Transverse colon (tissue), 4 donors: ENCODE measurements around the gene ESYT1.

Experiments
- POLR2AphosphoS5 ChIP-seq, 3 donors: sonication (generic); formaldehyde crosslinking; IDR thresholded peaks; one replicate each; pipeline ENCODE4 v1.6.1; 2016; ENCODE audit warnings: antibody characterized with exemption in 3 of 3
- TF ChIP-seq, protein P1 (sequence below), 5 experiments: fragments of 200-600 bp in 3 of 5; fragments of 450-650 bp in 2 of 5; sonication (generic) in 3 of 5; IDR thresholded peaks; 1 replicate in 2 of 5; 2 replicates in 3 of 5; pipeline ENCODE4 v1.5.1; 2016 to 2017; ENCODE audit warnings: antibody characterized with exemption in 5 of 5, inconsistent platforms in 3 of 5, mild to moderate bottlenecking in 2 of 5, moderate library complexity in 1 of 5

DNA sequence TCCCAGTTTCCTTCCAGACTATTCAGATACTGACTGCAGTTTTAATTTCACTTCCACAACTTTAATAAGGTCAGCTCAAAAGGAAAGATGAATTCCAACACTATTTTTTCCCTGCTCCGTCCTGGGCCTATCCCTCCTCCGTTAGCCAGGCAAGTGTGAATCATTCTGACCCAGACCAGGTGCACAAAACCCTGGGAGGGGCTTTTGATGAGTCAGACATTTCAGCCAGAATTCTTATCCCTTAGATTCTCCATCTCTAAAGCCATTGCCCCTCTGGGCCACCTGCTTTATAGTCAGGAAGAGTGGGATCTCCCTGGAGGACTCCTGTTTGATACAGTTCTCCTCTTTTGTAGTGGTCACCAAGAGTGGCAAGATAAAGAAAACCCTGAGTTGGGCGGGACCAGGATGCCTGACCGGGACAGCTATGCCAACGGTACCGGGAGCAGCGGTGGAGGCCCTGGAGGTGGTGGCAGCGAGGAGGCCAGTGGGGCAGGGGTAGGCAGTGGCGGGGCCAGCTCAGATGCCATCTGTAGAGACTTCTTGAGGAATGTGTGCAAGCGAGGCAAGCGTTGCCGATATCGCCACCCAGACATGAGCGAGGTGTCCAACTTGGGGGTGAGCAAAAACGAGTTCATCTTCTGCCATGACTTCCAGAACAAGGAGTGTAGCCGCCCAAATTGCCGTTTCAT, 7.8 kb upstream of the ESYT1 start:
- TF ChIP-seq POLR2AphosphoS5 (IDR thresholded peaks at IDR 0.05) = no peak
- TF ChIP-seq, protein P1, sequence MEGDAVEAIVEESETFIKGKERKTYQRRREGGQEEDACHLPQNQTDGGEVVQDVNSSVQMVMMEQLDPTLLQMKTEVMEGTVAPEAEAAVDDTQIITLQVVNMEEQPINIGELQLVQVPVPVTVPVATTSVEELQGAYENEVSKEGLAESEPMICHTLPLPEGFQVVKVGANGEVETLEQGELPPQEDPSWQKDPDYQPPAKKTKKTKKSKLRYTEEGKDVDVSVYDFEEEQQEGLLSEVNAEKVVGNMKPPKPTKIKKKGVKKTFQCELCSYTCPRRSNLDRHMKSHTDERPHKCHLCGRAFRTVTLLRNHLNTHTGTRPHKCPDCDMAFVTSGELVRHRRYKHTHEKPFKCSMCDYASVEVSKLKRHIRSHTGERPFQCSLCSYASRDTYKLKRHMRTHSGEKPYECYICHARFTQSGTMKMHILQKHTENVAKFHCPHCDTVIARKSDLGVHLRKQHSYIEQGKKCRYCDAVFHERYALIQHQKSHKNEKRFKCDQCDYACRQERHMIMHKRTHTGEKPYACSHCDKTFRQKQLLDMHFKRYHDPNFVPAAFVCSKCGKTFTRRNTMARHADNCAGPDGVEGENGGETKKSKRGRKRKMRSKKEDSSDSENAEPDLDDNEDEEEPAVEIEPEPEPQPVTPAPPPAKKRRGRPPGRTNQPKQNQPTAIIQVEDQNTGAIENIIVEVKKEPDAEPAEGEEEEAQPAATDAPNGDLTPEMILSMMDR (IDR thresholded peaks at IDR 0.05) = no peak
